IMR-90 (cell line): ENCODE results near the gene SIPA1L3.

Experiments used
- BHLHE40 ChIP-seq: fragments of 150-350 bp; IDR thresholded peaks from 2 replicates; pipeline ENCODE4 v1.6.1; 2016; ENCODE audit warnings: mild to moderate bottlenecking, low read depth, low read length
- CEBPB ChIP-seq: IDR thresholded peaks from 2 replicates; pipeline ENCODE4 v1.6.1; 2012; ENCODE audit warnings: low read depth, low read length, improper control_type of control experiment
- CHD1 ChIP-seq: IDR thresholded peaks from 2 replicates; pipeline ENCODE4 v1.6.1; 2012; ENCODE audit warnings: low read depth, low read length, improper control_type of control experiment
- FOS ChIP-seq: fragments of 150-350 bp; IDR thresholded peaks from 2 replicates; pipeline ENCODE4 v1.6.1; 2016; ENCODE audit warnings: low read depth, low read length
- MAFK ChIP-seq: IDR thresholded peaks from 2 replicates; pipeline ENCODE4 v1.6.1; 2012; ENCODE audit warnings: low read depth, low read length, improper control_type of control experiment
- MAZ ChIP-seq: IDR thresholded peaks from 2 replicates; pipeline ENCODE4 v1.6.1; 2012; ENCODE audit warnings: low read depth, mild to moderate bottlenecking, low read length, improper control_type of control experiment, moderate library complexity, borderline replicate concordance
- MXI1 ChIP-seq: IDR thresholded peaks from 2 replicates; pipeline ENCODE4 v1.6.1; 2012; ENCODE audit warnings: low read depth, mild to moderate bottlenecking, low read length, moderate library complexity, borderline replicate concordance
- NFE2L2 ChIP-seq: fragments of 150-350 bp; IDR thresholded peaks from 2 replicates; pipeline ENCODE4 v1.6.1; 2016; ENCODE audit warnings: low read depth, mild to moderate bottlenecking, low read length
- POLR2A ChIP-seq: IDR thresholded peaks from 2 replicates; pipeline ENCODE4 v1.6.1; 2012; ENCODE audit warnings: mild to moderate bottlenecking, low read depth, low read length
- RAD21 ChIP-seq: IDR thresholded peaks from 2 replicates; pipeline ENCODE4 v1.6.1; 2012; ENCODE audit warnings: low read length, improper control_type of control experiment
- RCOR1 ChIP-seq: IDR thresholded peaks from 2 replicates; pipeline ENCODE4 v1.6.1; 2012; ENCODE audit warnings: mild to moderate bottlenecking, low read length, improper control_type of control experiment; ENCODE audit not compliant: insufficient replicate concordance
- SMC3 ChIP-seq: fragments of 150-350 bp; IDR thresholded peaks from 2 replicates; pipeline ENCODE4 v1.6.1; 2016; ENCODE audit warnings: low read depth, mild to moderate bottlenecking, antibody characterized with exemption, low read length, moderate library complexity
- TF ChIP-seq, protein P1 (sequence below): conservative IDR thresholded peaks from 2 replicates; pipeline ENCODE4 v1.5.1; 2012; ENCODE audit warnings: mild to moderate bottlenecking, low read depth, low read length, improper control_type of control experiment
- TF ChIP-seq, protein P2 (sequence below): fragments of 150-350 bp; IDR thresholded peaks from 2 replicates; pipeline ENCODE4 v1.6.1; 2017; ENCODE audit warnings: mild to moderate bottlenecking, antibody characterized with exemption, low read length, low read depth

DNA sequence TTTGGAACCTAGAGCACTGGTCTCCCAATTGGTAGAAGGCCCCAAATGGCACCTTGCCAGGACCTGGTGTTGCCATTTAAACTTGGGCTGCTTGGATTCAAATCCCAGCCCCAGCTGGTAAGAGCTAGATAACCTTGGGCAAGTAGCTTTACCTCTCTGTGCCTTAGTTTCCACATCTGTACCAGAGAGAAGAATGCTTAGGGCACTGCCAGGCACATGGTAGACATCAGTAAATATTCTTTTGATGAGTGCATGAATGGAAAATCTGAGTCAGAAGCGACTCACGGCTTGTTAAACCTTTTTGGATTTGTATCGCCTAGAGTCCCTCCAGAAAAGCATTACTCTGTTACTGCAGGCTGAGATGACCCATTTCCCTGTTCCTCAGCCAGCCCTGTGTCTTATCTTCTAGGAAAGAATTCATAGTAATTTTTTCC lies 90.9 kb downstream of the SIPA1L3 start:
- TF ChIP-seq POLR2A = no peak; the same call in 1 of the 2 replicates
- TF ChIP-seq, protein P1, sequence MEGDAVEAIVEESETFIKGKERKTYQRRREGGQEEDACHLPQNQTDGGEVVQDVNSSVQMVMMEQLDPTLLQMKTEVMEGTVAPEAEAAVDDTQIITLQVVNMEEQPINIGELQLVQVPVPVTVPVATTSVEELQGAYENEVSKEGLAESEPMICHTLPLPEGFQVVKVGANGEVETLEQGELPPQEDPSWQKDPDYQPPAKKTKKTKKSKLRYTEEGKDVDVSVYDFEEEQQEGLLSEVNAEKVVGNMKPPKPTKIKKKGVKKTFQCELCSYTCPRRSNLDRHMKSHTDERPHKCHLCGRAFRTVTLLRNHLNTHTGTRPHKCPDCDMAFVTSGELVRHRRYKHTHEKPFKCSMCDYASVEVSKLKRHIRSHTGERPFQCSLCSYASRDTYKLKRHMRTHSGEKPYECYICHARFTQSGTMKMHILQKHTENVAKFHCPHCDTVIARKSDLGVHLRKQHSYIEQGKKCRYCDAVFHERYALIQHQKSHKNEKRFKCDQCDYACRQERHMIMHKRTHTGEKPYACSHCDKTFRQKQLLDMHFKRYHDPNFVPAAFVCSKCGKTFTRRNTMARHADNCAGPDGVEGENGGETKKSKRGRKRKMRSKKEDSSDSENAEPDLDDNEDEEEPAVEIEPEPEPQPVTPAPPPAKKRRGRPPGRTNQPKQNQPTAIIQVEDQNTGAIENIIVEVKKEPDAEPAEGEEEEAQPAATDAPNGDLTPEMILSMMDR = no peak
- TF ChIP-seq MAZ = no peak; the same call in 1 of the 2 replicates
- TF ChIP-seq, protein P2, sequence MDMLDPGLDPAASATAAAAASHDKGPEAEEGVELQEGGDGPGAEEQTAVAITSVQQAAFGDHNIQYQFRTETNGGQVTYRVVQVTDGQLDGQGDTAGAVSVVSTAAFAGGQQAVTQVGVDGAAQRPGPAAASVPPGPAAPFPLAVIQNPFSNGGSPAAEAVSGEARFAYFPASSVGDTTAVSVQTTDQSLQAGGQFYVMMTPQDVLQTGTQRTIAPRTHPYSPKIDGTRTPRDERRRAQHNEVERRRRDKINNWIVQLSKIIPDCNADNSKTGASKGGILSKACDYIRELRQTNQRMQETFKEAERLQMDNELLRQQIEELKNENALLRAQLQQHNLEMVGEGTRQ = no peak; the same call in 1 of the 2 replicates
- no peak for TF ChIP-seq SMC3
- no peak for TF ChIP-seq RCOR1
- no peak for TF ChIP-seq MXI1
- TF ChIP-seq NFE2L2 = 0 out of 2 replicates have a peak, but pooled peaks have one; percentile 21
- no peak for TF ChIP-seq CEBPB
- TF ChIP-seq RAD21 = no peak
- peak; percentile 92 for TF ChIP-seq FOS
- TF ChIP-seq CHD1 = no peak; the same call in 1 of the 2 replicates
- peak; percentile 32 for TF ChIP-seq BHLHE40
- TF ChIP-seq MAFK = no peak
